Neural crest cell (in vitro differentiated cells): ENCODE data around the gene HSPBAP1. TPM values are rescaled to one million over a fixed set of nuclear protein-coding genes. Genes with fewer than 3 reads are reported as not detected.
"Not testable (repeated sequence)": the region's sequence is repeated elsewhere in the genome, so short reads cannot be mapped to it uniquely, and the experiment has no call there.

Experiments used
- DNase-seq: peaks from one replicate; pipeline ENCODE4 v3.0.0; 2021; ENCODE audit warnings: low read depth, mixed read lengths, low spot score
- H3K27ac Mint-ChIP-seq: one replicate; pipeline ENCODE4 v1.8.0; 2021; ENCODE audit warnings: mild to moderate bottlenecking, mixed read lengths; ENCODE audit not compliant: unreplicated experiment
- H3K27me3 Mint-ChIP-seq: 2 replicates; pipeline ENCODE4 v1.8.0; 2021; ENCODE audit warnings: low read depth, mild to moderate bottlenecking, mixed read lengths
- H3K36me3 Mint-ChIP-seq: 2 replicates; pipeline ENCODE4 v1.8.0; 2021; ENCODE audit warnings: low read depth, mild to moderate bottlenecking, mixed read lengths
- H3K4me1 Mint-ChIP-seq: 2 replicates; pipeline ENCODE4 v1.8.0; 2021; ENCODE audit warnings: mixed read lengths
- H3K4me3 Mint-ChIP-seq: one replicate; pipeline ENCODE4 v1.8.0; 2021; ENCODE audit warnings: mild to moderate bottlenecking, mixed read lengths
- H3K9me3 Mint-ChIP-seq: 2 replicates; pipeline ENCODE4 v1.8.0; 2021; ENCODE audit warnings: mixed read lengths
- total RNA-seq: library from RNA; stranded (reverse); gene quantifications from 2 replicates; pipeline ENCODE4 v1.2.1, GENCODE V29; 2021
- TF ChIP-seq, protein P1 (sequence below): fragments of 200-600 bp; sonication (generic); conservative IDR thresholded peaks from 2 replicates; pipeline ENCODE4 v1.5.0; 2021; ENCODE audit warnings: antibody characterized with exemption, mild to moderate bottlenecking

HSPBAP1 gene
- total RNA-seq, 1 donor from 2014 or later = 9.9 TPM

DNA sequence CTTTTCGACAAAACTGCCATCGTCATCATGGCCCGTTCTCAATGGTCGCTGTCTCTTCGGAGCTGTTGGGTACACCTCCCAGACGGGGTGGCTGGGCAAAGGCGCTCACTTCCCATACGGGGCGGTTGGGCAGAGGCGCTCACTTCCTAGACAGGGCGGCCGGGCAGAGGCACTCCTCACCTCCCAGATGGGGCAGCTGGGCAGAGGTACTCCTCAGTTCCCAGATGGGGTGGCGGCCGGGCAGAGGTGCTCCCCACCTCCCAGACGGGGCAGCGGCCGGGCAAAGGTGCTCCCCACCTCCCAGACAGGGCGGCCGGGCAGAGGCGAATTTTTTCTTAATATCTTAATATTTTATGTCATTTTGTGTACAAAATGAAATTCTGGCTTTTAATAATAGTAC, 68.5 kb downstream of the HSPBAP1 start:
- no peaks in the 10 kb centered on the region for H3K27me3 Mint-ChIP-seq
- H3K4me1 Mint-ChIP-seq = no peaks in the 10 kb centered on the region

GRCh38 chr3:122719273-122719921, 74.2 kb downstream of the HSPBAP1 start:
- Mint-ChIP-seq H3K4me3 (no peak overlapping the region), H3K27ac (no peak overlapping the region), H3K27me3 (no peaks in the 10 kb centered on the region), H3K36me3 (peaks cover 15% of the 10 kb centered on the region), H3K4me1 (peaks cover 5% of the 10 kb centered on the region), H3K9me3 (peaks cover 3% of the 10 kb centered on the region)
- no peak for DNase-seq
- TF ChIP-seq, protein P1, sequence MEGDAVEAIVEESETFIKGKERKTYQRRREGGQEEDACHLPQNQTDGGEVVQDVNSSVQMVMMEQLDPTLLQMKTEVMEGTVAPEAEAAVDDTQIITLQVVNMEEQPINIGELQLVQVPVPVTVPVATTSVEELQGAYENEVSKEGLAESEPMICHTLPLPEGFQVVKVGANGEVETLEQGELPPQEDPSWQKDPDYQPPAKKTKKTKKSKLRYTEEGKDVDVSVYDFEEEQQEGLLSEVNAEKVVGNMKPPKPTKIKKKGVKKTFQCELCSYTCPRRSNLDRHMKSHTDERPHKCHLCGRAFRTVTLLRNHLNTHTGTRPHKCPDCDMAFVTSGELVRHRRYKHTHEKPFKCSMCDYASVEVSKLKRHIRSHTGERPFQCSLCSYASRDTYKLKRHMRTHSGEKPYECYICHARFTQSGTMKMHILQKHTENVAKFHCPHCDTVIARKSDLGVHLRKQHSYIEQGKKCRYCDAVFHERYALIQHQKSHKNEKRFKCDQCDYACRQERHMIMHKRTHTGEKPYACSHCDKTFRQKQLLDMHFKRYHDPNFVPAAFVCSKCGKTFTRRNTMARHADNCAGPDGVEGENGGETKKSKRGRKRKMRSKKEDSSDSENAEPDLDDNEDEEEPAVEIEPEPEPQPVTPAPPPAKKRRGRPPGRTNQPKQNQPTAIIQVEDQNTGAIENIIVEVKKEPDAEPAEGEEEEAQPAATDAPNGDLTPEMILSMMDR = no peak

More for the DNA sequence above, 68.5 kb downstream of the HSPBAP1 start:
- Mint-ChIP-seq H3K9me3 (peaks cover 5% of the 10 kb centered on the region), H3K36me3 (peaks cover 16% of the 10 kb centered on the region), H3K4me3 (no peak overlapping the region), H3K27ac (no peak overlapping the region)
- no peak for DNase-seq
- TF ChIP-seq, protein P1 = no peak

GRCh38 chr3:122716667-122717066, 77.0 kb downstream of the HSPBAP1 start:
- Mint-ChIP-seq H3K36me3 (peaks cover 12% of the 10 kb centered on the region), H3K4me3 (no peak overlapping the region), H3K27me3 (no peaks in the 10 kb centered on the region), H3K4me1 (peaks cover 6% of the 10 kb centered on the region), H3K27ac (no peak overlapping the region), H3K9me3 (no peaks in the 10 kb centered on the region)
- DNase-seq = no peak
- TF ChIP-seq, protein P1 = no peak

DNA sequence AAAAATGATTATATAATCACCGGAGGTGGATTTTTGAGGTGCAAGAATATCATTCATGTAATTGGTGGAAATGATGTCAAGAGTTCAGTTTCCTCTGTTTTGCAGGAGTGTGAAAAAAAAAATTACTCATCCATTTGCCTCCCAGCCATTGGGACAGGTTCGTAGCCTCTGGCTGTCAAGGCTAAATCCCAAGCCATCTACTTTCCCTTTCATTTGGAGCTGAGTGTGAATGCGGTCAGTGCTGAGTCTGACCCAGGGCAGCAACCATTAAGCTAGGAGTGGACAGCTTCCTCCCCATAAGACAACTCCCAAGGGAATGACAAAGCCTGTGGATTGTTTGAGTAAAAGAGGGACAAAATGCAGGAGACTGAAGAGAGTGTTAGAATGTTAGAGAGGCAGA, 79.4 kb downstream of the HSPBAP1 start:
- Mint-ChIP-seq H3K27me3 (no peaks in the 10 kb centered on the region), H3K9me3 (peaks cover 9% of the 10 kb centered on the region), H3K36me3 (peaks cover 15% of the 10 kb centered on the region), H3K4me3 (no peak overlapping the region), H3K4me1 (peaks cover 6% of the 10 kb centered on the region), H3K27ac (no peak overlapping the region)
- no peak for DNase-seq
- TF ChIP-seq, protein P1 = no peak

DNA sequence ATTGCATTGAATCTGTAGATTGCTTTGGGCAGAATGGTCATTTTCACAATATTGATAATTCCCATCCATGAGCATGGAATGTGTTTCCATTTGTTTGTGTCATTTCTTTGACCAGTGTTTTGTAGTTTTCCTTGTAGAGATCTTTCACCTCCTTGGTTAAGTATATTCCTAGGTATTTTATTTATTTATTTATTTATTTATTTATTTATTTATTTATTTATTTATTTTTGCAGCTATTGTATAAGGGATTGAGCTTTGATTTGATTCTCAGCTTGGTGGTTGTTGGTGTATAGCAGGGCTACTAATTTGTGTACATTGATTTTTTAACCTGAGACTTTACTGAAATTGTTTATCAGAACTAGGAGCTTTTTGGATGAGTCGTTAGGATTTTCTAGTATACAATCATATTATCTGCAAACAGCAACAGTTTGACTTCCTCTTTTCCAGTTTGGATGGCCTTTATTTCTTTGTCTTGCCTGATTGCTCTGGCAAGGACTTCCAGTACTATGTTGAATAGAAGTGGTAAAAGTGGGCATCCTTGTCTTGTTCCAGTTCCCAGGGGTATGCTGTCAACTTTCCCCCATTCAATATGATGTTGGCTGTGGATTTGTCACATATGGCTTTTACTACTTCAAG, 82.9 kb downstream of the HSPBAP1 start:
- not testable (repeated sequence) for H3K9me3 Mint-ChIP-seq, H3K27me3 Mint-ChIP-seq, DNase-seq, H3K27ac Mint-ChIP-seq, H3K36me3 Mint-ChIP-seq, H3K4me3 Mint-ChIP-seq, H3K4me1 Mint-ChIP-seq

DNA sequence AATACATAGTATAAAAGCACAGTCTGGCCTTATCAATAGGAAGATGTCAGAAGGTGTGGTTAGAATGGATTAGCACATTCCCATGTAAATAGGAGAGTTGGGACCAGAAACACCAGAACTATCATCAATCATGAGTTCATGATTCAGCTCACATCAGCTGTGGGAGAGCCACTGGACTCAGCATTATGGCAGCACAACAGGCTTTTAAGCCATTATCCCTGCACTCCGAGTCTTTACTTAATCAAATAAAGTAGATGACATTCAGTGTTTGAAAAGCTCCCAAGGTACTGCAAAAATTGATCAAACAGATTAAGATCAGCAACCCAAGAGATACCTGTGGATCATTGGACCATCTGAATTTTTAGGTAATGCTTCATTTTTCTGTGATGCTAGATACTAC, 88.3 kb downstream of the HSPBAP1 start:
- TF ChIP-seq, protein P1 = no peak
- no peak for DNase-seq
- peaks cover 8% of the 10 kb centered on the region for H3K4me1 Mint-ChIP-seq
- peaks cover 1% of the 10 kb centered on the region for H3K36me3 Mint-ChIP-seq
- H3K4me3 Mint-ChIP-seq = no peak overlapping the region
- no peaks in the 10 kb centered on the region for H3K27me3 Mint-ChIP-seq
- H3K9me3 Mint-ChIP-seq = peaks cover 6% of the 10 kb centered on the region
- no peak overlapping the region for H3K27ac Mint-ChIP-seq
